Endothelial cell of umbilical vein (primary cell): ENCODE results near the gene ZBTB20.

Experiments used
- POLR2A ChIP-seq: IDR thresholded peaks from 2 replicates; pipeline ENCODE4 v1.6.1; 2012; ENCODE audit warnings: low read depth, mild to moderate bottlenecking, control low read depth, low read length
- TF ChIP-seq, protein P1 (sequence below), 2 donors: IDR thresholded peaks; 1 replicate in 1 of 2; 2 replicates in 1 of 2; pipeline ENCODE4 v1.5.1; 2011; ENCODE audit warnings: low read length in 2 of 2, mild to moderate bottlenecking in 2 of 2, moderate library complexity in 2 of 2, control low read depth in 1 of 2, inconsistent platforms in 1 of 2, low read depth in 1 of 2; ENCODE audit not compliant: insufficient read depth in 1 of 2; ENCODE audit errors: extremely low read depth in 1 of 2

DNA sequence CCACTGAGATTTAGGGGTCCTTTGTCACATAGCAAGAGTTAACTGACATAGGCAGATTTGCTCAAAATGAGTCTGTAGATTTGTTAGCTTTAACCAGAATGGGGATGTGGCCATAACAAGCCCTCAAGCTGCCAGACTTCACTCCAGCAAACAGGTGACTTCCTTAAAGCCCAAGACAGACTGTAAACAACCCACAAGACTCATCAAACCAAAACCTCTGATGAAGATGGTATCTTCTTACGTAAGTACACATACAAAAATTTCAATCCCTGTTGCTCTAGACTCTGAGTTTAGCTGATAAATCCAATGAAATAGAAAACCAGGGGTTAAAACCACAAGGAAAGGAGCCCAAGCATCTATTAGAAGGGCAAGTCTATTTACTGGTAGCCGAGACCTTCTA lies 18.2 kb upstream of the ZBTB20 start:
- no peak for TF ChIP-seq POLR2A
- TF ChIP-seq, protein P1, sequence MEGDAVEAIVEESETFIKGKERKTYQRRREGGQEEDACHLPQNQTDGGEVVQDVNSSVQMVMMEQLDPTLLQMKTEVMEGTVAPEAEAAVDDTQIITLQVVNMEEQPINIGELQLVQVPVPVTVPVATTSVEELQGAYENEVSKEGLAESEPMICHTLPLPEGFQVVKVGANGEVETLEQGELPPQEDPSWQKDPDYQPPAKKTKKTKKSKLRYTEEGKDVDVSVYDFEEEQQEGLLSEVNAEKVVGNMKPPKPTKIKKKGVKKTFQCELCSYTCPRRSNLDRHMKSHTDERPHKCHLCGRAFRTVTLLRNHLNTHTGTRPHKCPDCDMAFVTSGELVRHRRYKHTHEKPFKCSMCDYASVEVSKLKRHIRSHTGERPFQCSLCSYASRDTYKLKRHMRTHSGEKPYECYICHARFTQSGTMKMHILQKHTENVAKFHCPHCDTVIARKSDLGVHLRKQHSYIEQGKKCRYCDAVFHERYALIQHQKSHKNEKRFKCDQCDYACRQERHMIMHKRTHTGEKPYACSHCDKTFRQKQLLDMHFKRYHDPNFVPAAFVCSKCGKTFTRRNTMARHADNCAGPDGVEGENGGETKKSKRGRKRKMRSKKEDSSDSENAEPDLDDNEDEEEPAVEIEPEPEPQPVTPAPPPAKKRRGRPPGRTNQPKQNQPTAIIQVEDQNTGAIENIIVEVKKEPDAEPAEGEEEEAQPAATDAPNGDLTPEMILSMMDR (IDR thresholded peaks at IDR 0.05; ENCODE audit: extremely low read depth in 1 of 2, insufficient read depth in 1 of 2, low read depth in 1 of 2, low read length in 2 of 2) = no peak
